ENCODE data around the gene LDB3. TPM values are rescaled to one million over a fixed set of nuclear protein-coding genes. Genes with fewer than 3 reads are reported as not detected.

The LDB3 gene
- total and polyA plus RNA-seq, 2 of the 8 experiments (the other 6 are each of a cell fraction or from before 2014, with no cell fraction given) = 0.20 to 0.43 TPM

- TF ChIP-seq CHD2 (IDR thresholded peaks at IDR 0.05; ENCODE audit: low read length) (no peak), ASH2L (IDR thresholded peaks at IDR 0.05; ENCODE audit: low read length) (no peak), KDM5A (IDR thresholded peaks at IDR 0.05; ENCODE audit: low read length) (no peak), SAP30 (IDR thresholded peaks at IDR 0.05; ENCODE audit: insufficient read depth, insufficient replicate concordance, low read length) (no peak), MAFK (IDR thresholded peaks at IDR 0.05; ENCODE audit: low read depth, low read length) (no peak)
Measured at GRCh38 chr10:86650151-86650550, 18.2 kb upstream of the LDB3 start (continued).

Data from H1 (cell line).